Left cardiac atrium (tissue), 4 donors: ENCODE results near the gene MYO5B. TPM values are rescaled to one million over a fixed set of nuclear protein-coding genes. Genes with fewer than 3 reads are reported as not detected.

Source experiments
- ATAC-seq, 2 donors: fragments of 200-7000 bp; cut with Tn5 transposase; one replicate each; pipeline ENCODE4 v1.9.1; 2020; ENCODE audit warnings: mild to moderate bottlenecking in 2 of 2, moderate library complexity in 2 of 2
- DNase-seq: peaks from one replicate; pipeline ENCODE4 v3.0.0-alpha.2; 2020
- intact Hi-C, 2 donors: fragments of 100-400 bp; cut with DNase I; formaldehyde crosslinking; loops; one replicate each; pipeline versions ENCODE4 v1.14.1 to v1.15.1; 2022 to 2023
- total RNA-seq, 2 donors: library from RNA; stranded (reverse); fragmentation: NEBNext Ultra II Directional; extraction: Animal tissue kit (Norgen Biotek cat#: 25700); gene quantifications; one replicate each; pipeline ENCODE4 v1.2.1, GENCODE V29; 2021
- donor health status: DM: no; HTN: yes; CAD: no.
- donor health status: DM: no; HTN: yes; CAD: no; lungs with severe emphysema.
- donor health status: DM: yes; HTN: yes; CAD: no.
- donor health status: Dilated cardiomyopathy.

The MYO5B gene
- total RNA-seq, 2 donors from 2014 or later = 4.6 to 7.2 TPM

DNA sequence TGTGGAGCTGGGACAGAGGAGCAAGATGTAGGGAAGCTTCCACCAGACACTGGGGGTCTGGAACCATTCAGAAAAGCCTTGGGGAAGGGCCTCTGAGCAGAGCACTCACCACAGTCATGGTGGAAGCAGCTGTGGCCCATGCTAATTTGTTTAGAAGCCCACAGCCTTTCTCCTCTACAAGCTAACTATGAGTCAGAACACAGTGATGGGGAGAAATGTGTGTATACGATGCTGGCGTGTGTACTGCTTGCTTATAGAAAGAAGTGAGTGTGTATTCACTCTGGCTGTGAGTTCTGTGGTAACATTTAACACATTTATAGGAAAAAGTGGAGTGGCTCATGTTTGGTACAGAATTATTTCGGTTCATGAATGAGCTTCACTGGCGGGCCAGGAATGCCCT is 224.6 kb downstream of the MYO5B start:
- DNase-seq (no peak), ATAC-seq (no peak)
- intact Hi-C loops = no loop called here

DNA sequence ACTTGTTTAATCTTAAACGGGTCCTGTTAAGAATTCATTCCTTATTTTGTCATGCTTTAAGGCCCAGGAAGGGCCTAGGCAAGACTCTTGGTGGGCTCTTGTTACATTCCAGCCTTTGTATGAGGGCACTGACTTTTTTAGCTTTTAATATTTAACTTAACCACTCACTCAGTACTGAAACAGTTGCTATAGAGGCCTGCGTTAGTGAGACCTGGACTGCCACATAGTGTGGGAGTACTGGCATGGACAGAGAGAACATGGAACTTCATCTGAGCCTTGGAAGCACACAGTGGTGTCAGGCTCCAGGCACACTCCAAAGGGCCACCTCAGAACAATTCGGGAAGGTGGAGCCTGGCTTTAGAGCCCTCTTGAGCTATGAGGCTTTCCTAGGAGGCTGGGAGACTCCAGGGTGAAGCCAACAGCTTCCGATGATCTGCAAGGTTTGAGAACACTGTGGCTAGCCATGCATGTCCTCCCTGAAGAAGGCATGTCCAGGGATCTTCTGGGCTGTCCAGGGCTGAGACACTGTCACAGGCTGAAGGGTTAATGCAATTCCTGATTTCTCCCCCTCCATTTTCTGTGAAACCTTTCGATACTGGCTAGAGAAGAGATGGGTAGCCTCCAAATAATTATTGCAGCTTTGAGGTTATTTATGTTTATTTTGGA is 226.2 kb downstream of the MYO5B start:
- no peak for DNase-seq
- no peak for ATAC-seq
- intact Hi-C loops = no loop called here

DNA sequence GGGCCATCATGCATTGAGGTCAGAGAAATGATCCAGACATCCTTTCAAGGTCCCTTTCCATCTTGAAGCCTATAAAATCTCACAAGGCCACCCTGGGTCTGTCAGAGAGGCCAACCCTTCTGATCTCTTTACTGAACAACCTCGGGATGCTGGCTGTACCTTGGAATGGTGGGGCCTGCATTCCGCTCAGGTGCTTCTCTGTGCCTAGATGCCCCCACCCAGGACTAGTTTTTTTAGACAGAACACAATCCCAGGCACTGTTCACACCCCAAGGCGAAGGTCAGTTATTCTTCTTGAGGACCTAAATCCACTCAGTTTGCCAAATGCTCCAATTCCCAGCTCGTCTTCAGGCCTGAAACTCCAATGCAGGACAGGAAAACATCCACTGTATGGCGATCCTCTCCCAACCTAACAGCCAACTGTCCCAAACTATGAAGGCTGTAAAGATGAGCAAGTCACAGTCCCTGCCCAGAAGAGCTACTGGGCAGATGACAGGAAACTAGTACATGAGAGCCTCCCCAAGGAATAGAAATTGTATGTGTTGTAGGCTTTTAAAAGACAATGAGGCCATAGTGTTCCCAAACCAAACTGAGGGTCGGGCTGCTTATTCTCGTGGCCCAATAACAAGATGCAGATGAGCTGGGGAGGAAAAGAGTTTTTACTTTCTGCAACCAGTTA is 227.2 kb downstream of the MYO5B start:
- ATAC-seq = no peak
- intact Hi-C loops = no loop called here
- DNase-seq = no peak

DNA sequence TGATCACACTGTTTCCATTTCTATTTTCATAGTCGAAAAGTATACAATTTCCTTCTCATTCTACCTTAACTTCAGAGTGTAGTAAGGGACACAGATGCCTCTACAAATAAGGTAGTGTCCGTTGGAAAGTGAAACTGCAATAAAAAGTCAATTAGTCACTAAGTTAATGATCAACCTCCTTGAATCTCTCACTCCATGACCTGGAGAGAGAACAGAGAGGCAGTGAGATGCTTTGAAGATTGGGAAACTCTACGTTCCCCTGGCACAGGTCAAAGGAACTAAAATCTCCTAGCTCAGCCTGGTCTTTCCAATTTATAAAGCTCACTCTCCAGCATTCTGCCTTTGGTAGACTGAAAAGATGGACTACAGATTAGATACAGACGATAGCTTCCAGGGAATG is 227.8 kb downstream of the MYO5B start:
- no peak for ATAC-seq
- DNase-seq = no peak
- intact Hi-C loops = no loop called here

DNA sequence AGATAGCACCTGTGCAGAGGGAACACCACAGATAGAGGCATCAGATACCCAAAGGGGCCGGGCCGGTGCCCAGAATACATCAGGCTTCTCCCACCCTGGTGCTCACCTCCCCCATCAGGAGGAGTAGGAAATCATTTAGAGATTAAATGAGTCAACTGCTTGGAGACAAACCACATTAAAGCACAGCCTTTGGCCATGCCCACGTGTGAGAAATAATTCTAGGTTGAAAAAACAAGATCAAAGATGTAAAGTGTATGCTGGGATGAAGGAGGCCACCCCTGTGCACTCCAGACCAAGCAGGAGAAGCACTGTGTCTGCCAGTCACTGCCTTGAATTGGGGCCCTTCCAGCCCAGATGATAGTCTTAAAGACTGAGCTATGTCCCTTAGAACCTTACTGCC is 228.9 kb downstream of the MYO5B start:
- intact Hi-C loops = no loop called here
- DNase-seq (no peak), ATAC-seq (no peak)

DNA sequence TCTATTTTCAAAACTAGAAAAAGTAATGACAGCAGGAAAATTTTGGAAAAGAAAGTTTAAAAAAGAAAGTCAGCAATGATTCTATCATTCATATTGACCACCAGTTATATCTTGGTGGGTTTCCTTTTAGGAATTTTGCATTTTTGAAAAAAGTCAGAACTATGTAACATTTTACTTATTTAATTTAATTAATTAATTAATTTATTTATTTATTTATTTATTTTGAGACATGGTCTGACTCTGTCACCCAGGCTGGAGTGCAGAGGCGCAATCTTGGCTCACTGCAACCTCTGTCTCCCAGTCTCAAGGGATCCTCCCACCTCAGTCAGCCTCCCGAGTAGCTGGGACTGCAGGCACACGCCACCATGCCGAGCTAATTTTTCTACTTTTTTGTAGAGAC is 231.7 kb downstream of the MYO5B start:
- intact Hi-C loops = no loop called here
- DNase-seq (no peak), ATAC-seq (no peak)

DNA sequence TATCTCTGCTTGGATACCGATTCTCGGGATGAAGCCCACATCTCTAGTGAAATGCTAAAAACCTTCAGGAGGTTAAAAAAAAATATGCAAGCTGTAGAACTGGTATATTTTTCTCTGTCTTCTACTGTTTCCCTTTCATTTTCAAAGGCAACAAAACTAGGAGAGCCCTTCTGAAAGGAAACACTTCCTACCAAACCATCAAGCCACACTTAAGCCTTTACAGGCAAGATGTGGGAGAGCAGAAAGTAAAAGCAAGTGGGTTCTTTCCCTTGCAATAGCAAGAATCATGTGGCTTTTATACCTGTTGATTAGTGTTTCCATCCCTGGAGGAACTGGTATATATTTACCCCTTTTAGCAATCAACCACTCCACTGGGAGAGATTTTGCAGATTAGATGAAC is 233.7 kb downstream of the MYO5B start:
- intact Hi-C loops = no loop called here
- DNase-seq = no peak
- ATAC-seq = no peak

DNA sequence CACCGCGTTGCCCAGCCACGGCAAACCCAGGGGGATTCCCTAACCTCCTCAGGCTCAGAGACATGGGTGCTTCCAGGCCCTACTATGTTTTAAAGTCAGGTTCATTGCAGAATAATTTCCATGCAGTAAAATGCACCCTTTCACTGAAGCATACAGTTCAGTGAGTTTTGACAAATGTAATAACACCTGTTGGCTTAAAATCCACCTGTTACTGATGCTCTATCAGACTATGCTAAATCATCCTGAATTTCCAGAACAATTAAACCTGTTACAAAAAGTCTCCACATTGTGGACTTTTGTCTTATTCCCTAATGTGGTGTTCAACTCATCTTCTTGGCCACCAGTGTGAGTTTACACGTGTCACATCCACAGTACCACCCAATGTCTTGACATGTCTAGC is 234.6 kb downstream of the MYO5B start:
- DNase-seq (no peak), ATAC-seq (no peak)
- intact Hi-C loops = no loop called here

DNA sequence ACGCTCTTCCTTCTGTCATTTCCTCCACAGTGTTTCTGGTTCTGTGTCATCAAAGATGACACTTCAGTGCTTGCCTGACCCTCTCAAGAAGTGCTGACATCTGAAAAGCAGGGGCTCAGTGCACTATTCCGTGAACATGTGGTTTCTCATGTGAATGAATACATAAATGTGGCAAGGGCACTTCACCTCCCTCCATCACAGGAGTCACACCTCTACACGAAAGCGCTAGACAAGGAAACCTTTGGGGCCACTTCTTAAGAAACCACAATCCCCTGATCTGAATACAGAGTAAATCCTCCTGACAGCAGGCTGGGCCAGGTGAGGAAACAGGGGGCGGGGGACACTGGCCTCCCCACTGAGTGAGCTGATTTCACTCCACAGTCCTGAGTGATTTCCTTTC is 235.8 kb downstream of the MYO5B start:
- no peak for DNase-seq
- intact Hi-C loops = no loop called here
- no peak for ATAC-seq

DNA sequence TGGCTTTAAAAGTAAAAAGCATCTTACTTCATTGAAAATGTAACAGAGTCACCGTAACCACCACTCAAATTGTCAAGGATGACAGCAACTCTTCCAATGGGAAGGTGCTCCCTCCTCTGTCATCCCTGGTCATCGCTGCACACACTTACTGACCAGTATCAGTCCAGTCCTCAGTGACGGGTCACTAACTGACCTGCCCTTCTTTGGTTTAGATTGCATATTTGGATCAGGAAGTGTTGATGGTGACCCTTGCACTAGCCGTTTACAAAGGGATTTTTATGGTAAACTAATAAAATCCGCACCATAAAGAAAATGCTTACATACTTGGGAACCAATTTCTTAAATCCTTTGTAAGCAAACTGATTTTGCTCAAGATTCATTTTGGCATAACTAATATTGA is 239.7 kb downstream of the MYO5B start:
- DNase-seq (no peak), ATAC-seq (no peak)
- intact Hi-C loops = no loop called here

DNA sequence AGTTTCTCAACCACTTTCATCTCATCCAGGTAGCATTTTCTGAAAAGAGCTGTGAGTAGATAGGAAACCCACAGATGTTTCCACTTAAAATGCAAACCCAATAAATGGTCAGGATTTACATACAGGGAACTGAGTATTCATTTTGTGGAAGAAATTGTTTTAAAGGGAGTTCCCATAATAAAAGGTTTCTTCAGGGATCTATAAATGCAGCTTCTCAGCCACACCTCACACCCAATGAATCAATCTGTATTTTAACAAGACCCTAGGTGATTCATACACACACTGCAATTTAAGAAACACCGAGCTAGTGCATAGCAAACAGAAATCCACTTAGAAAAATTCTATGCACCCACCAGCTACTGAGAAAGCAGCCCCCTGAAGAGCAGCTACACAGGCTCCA is 241.6 kb downstream of the MYO5B start:
- DNase-seq = no peak
- intact Hi-C loops = no loop called here
- no peak for ATAC-seq

DNA sequence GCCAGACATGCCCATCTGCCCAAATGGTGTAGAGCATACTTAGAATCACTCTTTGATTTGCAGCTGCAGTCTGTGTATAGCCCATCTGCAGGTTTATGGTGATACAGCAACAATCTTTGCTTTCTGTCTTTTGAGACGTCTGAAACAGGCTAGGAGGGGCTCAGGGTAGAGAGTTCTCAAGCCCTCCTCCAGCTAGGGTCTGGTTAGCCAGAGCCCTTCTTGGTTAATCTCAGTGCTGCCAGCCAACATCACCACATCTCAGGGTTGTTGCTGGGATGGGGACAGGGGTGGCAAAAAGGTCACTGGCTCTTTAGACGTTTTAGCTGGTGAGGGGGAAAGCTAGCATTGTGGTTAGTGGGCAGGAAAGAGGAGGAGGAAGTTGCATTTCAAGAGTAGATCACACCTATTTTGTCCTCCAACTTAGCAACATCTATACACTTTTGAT is 245.0 kb downstream of the MYO5B start:
- DNase-seq = no peak
- ATAC-seq = no peak
- intact Hi-C loops = loop anchor here in 1 of 2 donors (10.0 kb wide), 1 partner anchor 245 kb away; the partner anchor contains the start of gene MYO5B

DNA sequence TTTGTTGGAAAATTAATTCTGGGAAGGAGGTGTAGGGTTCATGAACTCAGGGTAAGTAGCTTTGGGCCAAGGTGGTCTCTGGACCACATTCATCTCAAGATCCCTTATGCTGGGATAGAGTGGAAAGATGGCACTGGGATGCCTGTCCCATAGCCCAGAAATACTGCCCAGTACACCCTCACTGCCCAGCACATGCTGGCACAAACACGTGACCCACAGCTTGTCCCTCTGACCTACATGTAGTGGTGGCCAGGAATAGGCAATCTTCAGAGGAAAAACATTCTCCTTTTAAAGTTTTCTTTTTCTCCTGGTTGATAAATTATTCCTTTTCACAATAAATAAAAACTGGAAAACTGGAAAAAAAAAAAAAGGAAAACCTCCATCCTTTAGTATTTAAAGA is 246.0 kb downstream of the MYO5B start:
- intact Hi-C loops = loop anchor here in 1 of 2 donors (10.0 kb wide), 1 partner anchor 246 kb away; the partner anchor contains the start of gene MYO5B
- DNase-seq (no peak), ATAC-seq (no peak)

DNA sequence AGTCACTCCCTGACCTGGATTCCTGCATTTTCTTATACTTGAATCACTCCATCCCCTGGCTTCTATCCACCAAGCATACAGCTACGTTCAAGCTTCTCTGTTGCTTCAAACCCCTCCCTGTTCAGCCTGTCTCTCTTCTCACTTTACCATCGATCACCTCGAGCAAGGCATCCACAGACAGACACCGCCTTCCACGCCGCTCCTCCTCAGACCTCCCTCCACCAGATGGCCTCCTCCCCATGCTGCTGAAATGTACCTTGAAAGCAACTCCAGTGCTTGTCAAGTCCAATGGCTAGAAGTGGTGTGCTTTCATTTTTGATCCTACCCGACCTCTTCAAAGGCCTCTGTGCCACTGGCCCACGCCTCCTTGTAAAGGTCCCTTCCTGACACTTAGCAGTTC is 250.3 kb downstream of the MYO5B start:
- intact Hi-C loops = loop anchor here in 1 of 2 donors (10.0 kb wide), 1 partner anchor 250 kb away; the partner anchor contains the start of gene MYO5B
- peak; percentile 63 to 85 for ATAC-seq

DNA sequence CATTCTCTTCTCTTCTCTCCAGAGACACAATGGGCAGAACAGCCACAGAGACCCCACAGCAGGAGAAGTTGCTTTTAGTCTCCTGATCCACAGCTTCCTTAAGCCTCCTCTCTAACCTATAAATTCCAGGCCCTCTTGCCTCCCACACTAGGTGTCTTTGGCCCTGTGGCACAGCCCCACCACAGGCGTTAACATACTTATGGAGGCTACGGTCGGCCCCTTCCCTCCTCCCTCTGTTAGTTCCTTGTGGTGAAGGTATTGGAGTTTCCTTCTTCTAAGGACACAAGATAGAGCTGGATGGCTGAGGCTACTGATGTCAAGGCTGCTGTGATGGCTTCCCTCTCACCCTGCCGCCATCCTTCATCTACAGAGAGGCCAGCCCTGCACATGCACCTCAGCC is 258.1 kb downstream of the MYO5B start:
- intact Hi-C loops = no loop called here
- ATAC-seq (no peak), DNase-seq (no peak)

More for the DNA sequence above, 250.3 kb downstream of the MYO5B start:
- no peak for DNase-seq

DNA sequence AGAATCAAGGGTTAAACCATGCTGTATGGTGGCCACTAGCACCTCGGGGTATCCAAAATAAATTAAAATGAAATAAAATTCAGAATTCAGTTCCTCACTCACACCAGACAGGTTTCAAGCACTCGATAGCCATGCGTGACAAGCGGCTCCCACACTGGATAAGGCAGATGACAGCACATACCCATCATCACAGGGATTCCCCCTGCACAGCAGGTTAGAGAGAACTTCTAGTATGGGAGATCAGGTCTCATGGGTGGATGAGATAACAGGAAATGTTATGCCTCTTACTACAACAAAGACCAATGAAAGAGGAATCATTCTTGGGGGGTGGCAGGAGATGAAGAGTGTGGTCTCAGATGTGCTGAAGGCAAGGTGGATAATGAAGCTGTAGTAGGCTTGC is 259.7 kb downstream of the MYO5B start:
- ATAC-seq (no peak), DNase-seq (no peak)
- intact Hi-C loops = no loop called here

DNA sequence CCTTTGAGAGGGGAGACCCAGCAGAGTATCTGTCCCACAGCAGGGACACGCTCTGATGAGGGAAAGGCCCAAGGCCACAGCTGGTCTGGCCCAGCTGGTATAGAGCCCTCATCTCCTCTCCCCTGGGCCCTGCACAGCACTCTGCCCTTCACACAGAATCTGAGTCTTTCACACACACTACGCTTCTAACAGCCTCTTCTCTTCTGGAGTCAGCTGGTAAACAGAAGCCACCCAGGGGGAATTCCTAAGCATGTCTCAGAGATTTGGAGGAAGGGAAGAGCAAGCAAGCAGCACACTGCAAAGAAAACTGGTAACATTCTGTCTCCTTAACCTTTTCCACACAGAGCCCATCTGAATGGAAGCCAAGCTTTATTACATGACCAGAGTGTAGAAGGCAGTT is 260.5 kb downstream of the MYO5B start:
- ATAC-seq (peak in 1 of 2 donors; percentile 57), DNase-seq (no peak)
- intact Hi-C loops = no loop called here

DNA sequence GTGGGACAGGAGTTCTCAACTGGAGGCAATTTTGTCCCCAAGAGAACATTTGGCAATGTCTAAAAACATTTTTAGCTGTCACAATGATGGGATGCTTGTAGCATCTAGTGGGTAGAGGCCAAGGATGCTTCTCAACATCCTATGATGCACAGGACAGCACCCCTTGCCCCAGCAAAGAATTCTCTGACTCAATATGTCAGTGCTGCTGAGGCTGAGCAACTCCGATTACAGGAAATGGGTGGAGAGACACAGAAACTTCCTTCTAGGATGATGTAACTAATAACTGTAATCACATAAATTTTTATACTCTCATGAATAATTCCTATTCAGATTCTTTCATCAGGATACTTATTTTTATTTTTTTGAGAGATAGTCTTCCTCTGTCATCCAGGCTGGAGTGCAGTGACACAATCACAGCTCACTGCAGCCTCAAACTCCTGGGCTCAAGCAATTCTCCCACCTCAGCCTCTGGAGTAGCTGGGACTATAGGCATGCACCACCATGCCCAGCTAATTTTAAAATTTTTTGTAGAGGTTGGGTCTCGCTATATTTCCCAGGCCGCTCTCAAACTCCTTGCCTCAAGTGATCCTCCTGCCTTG is 261.3 kb downstream of the MYO5B start:
- ATAC-seq = no peak
- intact Hi-C loops = no loop called here
- DNase-seq = no peak

DNA sequence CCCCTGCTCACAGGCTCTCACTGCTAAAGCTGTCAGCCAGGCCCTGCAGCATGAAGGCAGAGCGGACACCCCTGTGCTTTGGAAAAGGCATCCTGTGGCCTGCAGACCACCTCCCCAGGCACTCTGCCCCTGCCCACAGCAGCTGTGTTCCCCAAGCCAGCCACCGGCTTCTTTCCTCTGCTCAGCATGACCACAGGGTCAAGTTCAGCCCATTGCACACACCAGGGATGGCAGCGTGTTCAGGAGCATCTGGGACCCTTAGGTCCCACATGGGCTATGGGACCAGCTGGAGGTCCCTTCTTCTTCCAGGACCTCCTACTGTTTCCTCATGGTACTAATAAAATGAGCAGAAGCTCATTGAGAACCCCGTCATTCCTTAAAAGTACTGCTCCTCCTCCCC is 263.2 kb downstream of the MYO5B start:
- intact Hi-C loops = no loop called here
- no peak for ATAC-seq
- DNase-seq = no peak

DNA sequence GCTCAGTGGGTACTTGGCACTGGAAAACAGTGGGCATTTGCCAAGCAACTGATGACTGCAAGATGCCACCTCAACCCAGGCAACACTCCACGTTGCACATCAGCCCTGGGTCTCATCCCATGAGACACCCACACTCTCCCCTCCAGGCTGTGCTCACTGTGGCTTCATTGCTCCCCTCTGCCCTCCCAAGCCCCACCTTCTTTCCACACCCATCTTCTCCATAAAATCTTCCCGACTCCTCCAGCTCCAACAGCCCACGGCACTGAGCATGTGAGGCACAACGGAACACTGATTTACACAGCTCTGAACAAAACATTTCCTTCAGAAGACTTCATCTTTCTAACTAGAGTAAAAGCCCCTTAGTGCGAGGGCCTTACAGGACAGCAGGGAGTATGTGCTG is 263.8 kb downstream of the MYO5B start:
- ATAC-seq = no peak
- DNase-seq = no peak
- intact Hi-C loops = no loop called here
